Ovary (tissue), 3 donors: ENCODE data around the gene OR2T6.

Source experiments
- POLR2A ChIP-seq: fragments of 450-650 bp; IDR thresholded peaks from one replicate; pipeline ENCODE4 v1.6.1; 2017; ENCODE audit warnings: antibody characterized with exemption, mild to moderate bottlenecking, moderate library complexity
- TF ChIP-seq, protein P1 (sequence below), 3 donors: fragments of 450-650 bp in 2 of 3; fragments of 200-600 bp in 1 of 3; IDR thresholded peaks; one replicate each; pipeline versions ENCODE4 v1.5.1 to v1.8.0; 2016 to 2022; ENCODE audit warnings: antibody characterized with exemption in 3 of 3, mild to moderate bottlenecking in 1 of 3
- donor health status: DM: no; HTN: no; CAD: no.

DNA sequence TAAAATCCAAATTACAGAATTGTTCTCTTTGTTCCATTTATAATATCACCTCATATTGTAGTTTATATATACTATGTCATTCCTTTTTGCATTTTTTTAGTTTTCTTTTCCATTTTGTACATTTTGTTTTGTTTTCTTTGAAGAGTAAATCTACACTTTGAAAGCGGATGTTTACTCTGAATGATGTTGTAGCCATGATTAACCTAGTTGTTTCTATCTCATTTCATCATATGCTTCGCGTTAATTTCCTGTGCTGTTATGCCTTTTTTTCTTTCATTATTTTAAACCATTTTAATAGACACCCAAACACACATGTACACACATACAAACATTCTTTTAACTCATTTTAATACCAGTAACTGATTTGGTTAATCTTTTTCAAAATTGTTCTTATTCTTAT lies 5.3 kb downstream of the OR2T6 start:
- TF ChIP-seq, protein P1, sequence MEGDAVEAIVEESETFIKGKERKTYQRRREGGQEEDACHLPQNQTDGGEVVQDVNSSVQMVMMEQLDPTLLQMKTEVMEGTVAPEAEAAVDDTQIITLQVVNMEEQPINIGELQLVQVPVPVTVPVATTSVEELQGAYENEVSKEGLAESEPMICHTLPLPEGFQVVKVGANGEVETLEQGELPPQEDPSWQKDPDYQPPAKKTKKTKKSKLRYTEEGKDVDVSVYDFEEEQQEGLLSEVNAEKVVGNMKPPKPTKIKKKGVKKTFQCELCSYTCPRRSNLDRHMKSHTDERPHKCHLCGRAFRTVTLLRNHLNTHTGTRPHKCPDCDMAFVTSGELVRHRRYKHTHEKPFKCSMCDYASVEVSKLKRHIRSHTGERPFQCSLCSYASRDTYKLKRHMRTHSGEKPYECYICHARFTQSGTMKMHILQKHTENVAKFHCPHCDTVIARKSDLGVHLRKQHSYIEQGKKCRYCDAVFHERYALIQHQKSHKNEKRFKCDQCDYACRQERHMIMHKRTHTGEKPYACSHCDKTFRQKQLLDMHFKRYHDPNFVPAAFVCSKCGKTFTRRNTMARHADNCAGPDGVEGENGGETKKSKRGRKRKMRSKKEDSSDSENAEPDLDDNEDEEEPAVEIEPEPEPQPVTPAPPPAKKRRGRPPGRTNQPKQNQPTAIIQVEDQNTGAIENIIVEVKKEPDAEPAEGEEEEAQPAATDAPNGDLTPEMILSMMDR (IDR thresholded peaks at IDR 0.05): no peak
- TF ChIP-seq POLR2A: no peak
